HG03460 (cell line): ENCODE results near the gene KDELR3.

Experiments used
- ATAC-seq: cut with Tn5 transposase; IDR thresholded peaks from one replicate; pipeline ENCODE4 v1.9.1; 2021; ENCODE audit not compliant: unreplicated experiment

The KDELR3 gene

GRCh38 chr22:38437416-38437815 lies 30.5 kb upstream of the KDELR3 start:
- ATAC-seq = no peak

DNA sequence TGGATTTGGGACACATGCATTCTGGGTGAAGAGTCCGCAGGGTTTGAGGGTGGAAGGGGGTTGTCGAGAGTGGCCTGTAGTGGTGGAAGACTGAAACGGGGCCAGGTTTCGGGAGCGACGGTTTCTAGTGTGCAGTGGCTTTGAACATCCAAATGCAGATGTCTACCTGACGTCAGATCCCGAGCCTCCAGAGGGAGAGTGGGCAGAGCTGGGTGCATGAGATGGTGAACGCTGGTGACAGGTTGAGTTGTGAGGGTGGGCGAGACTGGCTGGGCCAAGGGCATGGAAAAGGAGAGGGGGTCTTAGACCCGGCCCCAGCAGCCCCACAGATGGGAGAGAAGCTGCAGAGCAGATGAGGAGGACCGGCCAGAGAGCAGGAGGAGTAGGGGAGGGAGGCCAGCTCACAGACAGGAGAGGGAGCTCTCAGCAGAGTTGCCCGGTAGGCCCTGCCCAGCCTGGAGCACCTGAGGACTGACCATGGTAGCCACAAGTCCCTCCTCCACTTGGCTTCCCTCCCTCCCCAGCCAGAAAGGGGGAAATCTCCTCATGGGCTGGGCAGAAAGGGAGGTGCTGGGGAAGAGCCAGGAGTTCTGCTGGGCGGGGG lies 27.0 kb upstream of the KDELR3 start:
- no peak for ATAC-seq

DNA sequence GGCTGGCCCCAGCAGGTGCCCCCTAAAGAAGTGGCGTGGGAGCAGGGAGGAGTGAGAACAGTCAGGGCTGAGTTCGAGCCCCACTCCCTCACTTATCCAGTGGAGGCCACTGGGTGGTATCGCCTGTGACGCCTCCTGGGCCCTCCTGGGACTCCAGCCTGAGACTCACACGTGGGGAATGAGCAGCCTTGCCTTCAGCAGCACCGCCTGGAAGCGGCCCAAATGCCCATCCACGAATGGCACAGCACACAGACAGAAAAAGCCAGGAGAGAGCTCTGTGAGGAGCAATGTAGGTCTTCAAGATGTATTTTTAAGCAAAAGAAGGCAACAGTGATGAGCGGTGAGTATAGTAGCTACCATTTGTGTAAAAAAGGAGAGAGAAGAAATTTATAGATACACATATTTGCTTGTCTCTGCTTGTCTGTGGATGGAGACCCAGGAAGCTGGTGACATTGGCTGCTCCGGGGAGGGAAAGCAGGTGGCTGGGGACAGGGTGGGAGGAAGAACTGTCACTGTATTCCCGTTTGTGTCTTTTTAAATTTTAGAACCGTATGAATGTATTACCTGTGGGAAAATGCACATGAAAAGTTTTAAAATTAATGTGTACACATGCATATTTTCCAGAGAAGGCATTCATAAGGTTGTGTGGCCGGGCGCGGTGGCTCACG lies 26.1 kb upstream of the KDELR3 start:
- ATAC-seq = no peak

DNA sequence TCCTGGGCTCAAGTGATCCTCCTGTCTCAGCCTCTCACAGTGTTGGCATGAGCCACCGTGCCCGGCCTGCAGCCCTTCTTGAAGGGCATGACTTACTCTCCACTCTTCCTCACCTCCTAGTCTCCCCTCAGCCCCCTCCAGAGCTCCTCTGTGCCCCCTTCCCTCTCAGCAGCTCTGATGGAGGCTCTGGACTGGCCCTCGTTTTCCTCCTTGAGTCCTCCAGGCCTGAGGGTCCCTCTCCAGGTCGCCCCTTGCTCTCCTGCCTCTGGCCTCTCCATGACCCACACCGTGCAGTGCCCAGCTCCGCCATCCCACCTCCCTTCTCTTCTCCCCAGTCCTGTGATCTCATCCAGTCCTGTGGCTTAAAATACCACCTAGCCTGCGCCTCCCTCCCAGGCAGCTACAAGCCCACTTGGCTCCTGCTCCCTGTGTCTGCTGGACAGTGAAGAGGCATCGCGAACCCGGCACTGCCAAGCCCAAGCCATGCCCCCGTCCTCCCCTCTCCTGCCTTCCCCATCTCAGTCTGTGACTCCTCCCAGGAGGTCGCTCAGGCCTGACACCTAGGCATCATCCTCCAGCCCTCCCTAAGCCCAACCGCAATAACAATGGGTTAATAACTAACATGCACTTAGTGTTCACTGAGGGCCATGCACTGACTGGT lies 24.8 kb upstream of the KDELR3 start:
- no peak for ATAC-seq

DNA sequence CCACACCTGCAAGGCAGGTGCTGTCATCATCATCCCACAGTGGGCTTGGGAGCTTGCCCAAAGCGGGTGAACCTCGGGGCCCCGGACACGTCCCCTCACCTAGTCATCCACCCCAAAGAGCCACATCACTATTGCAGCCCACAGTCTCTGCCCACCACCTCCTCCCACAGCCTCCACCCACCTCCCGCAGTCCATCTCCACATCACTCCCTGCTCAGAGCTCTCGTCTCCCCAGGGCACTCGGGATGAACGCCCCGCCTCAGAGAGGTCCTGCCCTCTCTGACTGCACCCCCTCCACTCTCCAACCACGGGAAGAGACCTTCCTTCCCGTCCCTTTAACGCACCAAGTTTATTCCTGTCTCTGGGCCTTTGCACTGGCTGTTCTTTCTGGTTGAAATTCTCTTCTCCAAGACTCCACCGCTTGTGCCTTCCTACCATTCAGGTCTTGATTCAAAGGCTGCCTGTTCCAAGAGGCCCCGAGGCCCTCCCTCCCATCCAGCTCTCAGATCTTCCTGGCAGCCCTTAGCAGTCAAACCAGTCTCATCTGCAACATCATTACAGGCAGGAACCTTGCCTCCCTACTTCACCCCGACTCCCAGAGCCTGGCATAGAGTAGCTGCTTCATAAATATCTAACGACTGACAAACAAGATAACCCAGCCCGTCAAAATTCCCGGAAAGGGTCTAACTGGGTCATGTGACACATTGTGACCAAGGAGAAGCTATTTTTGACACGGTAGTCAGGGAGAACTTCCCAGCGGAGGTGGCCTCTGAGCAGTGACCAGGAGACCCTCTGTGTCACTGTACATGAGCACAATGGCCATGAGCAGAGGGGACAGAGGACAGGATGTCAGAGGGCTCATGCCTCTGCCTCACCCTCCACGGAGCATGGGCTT lies 24.0 kb upstream of the KDELR3 start:
- no peak for ATAC-seq

DNA sequence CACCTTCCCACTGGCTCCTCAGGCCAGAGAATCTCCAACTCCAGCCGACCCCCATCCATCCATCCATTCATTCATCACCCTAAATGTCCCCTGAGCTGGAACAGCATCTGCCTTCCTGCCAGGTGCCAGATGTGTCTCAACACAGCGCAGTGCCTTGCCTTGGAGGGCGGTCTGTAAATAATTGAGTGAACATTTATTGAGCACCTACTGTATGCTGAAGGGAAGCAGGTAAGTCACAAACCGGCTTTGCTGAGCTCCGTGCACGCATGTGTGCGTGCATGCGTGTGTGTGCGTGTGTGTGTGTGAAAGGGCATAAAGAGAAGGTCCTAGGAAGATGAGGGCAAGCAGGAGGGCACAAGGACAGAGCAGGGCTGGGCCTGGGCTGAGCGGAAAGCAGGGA lies 23.1 kb upstream of the KDELR3 start:
- ATAC-seq = no peak

DNA sequence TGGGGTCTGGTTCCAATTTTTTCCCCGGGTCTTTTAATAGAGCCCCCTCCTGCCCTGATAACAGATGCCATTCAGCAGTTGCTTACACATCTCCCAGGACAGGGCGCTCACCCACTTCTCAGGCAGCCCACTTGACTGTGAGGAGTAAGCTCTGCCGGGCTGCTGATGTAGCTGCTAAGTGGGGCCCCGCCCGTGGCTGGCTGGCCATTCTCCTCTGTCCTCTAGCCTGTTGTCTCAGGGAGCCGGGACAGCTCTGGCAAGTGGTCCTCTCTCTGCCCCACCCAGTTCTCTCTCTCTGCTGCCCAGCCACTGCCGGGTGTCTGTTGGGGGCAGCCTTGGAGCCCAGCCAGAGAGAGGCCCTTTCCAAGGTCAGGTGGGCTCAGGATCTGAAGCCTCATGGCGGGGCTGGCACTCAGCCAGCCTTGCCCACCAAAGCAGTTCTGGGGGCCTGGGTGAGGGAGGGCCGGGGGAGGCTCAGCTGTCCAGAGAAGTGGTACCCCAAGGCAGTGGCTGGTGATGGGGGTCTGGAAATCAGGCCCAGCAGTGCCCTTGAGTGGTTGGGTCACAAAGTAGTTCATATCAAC lies 21.8 kb upstream of the KDELR3 start:
- ATAC-seq = no peak

GRCh38 chr22:38448945-38449745 lies 18.8 kb upstream of the KDELR3 start:
- ATAC-seq = no peak

DNA sequence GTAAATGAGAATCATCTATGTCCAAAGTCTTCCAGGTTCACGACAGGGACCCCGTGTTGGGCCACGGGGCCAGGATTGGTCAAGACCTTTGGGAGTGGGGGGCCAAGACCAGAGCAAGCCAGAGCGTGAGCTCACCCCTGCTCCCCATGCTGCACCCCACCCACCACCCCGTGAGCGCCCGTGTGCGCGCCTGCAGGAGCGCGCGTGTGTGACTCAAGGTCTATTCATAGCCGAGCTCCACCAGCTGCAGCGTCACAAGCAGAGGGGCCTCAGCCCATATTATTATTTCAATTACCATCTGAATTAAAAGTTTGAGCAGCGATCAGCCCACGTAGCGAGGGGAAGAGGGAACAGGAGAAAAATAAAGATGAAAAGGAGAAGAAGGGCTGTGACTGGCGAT lies 18.1 kb upstream of the KDELR3 start:
- ATAC-seq = no peak

DNA sequence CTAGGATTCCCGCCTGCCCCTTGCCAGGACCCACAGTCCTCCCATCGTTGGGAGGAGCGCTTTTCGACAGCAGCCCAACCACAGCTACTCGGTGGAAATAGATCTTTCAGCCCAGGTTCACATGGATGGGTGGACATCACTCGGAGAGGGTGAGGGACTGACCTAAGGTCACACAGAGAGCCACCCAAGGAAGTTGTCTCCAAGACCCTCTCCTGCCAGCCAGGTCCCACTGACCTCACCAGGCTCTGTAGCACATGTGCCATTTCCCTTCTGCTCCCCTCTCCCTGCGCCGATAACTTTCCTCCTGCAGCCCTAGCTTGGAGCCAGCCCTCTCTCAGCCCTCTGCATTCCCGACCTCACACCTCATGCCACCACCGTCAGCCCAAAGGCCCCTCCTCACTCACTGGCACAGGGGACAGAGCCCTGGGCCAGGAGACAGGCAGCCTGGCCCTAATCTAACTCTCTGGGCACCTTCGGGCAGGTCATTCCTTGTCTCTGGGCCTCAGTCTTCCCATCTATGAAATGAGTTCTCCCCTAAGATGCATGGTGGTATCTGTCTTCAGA lies 17.6 kb upstream of the KDELR3 start:
- ATAC-seq = no peak

DNA sequence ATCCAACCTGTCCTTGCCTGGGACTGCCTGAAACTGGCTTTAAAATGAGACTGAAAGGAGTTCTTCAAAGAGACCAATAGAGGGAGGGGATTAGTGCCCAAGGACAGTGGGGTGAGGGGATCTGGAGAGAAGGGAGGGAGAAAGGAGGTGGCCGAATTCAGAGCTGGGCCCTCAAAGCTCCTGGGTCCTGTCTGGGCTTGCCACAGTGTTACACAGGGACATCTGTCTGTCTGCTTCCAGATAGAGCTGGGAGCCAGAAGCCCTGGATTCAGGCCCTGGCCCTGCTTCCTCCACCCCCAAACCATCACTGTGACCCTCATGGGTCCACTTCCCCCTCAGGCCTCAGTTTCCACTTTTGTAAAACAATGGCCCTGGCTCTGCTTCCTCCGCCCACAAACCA lies 16.5 kb upstream of the KDELR3 start:
- no peak for ATAC-seq

- ATAC-seq = no peak
These were observed 16.0 kb upstream of the KDELR3 start for GRCh38 chr22:38451864-38452263.

GRCh38 chr22:38452373-38453065 lies 15.4 kb upstream of the KDELR3 start:
- no peak for ATAC-seq

- ATAC-seq = no peak
These were observed 14.7 kb upstream of the KDELR3 start for GRCh38 chr22:38453066-38453672.

- ATAC-seq = no peak
These were observed 13.9 kb upstream of the KDELR3 start for GRCh38 chr22:38453996-38454352.

DNA sequence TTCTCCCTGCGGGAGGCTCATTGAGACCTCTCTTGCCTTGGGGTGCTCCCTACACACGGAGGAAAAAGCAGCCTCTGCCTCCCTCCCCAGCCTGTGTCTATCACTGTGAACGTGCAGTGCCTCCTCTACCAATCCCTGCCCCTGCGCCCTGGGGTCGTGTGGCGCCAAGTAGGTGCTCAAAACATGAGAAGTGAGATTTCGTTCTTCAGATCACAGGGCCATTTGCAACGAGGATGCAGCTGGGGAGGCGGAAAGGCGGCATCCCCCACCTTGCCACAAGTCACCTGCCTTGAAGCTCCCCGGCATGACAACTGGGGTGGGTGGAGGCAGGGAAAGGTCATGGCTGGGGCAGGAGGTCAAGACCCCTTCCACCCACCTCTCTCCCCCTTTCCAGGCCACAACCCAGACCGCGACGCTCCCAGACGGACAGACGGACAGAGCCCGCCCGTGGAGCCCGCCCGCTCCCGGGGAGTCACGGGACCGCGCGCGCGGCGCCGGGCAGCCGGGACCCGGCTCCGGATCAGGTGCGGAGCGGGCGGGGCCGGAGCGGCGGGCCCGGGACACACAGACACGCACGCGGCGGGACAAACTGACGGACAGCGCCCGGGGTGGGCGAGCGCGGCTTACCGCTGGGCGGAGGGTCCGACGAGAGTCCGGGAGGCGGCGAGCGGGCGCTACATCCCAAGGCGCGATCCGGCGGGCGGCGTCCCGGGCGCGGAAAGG lies 13.4 kb upstream of the KDELR3 start:
- ATAC-seq = no peak

- no peak for ATAC-seq
These were observed 12.8 kb upstream of the KDELR3 start, which contains the start of gene KCNJ4 for GRCh38 chr22:38455076-38455529. Gene KCNJ4 (minus strand): TSS chr22:38455199. CDS start chr22:38428132, 27,067 bp downstream.
